HG03066 (cell line): ENCODE results near the gene PREX1.

Experiments
- ATAC-seq: cut with Tn5 transposase; IDR thresholded peaks from one replicate; pipeline ENCODE4 v1.9.1; 2021; ENCODE audit warnings: low read depth; ENCODE audit not compliant: unreplicated experiment

Gene PREX1

DNA sequence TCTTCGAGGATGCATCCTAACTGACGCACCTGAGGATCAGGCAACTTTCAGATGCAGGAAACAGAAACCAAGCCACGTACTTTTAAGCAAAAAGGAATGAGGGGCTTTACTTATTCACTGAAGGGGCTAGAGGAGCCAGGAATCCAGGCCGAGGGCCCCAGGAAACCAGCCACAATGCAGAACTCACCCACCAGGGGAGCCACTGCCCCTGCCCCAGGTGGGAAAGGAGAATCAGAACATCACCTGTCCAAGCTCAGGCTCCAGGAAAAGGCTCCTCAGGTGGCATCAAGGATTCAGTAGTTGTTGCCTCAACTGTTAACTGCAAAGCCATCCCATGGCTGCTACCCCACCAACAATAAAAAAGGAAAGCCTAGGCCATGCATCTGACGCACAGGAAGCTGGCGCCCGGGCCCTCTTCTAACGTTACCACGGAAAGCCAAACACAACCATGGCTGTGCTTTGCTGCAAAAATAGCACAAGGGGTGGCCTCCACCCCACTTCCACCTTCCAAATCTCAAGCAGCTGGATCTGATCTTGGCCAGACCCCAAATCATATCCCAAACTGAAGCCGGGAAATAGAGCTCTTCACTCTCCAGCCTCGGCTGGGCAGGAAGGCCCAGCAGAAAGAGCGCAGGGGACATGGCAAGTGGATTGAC, 121.0 kb downstream of the PREX1 start:
- ATAC-seq, result no peak

DNA sequence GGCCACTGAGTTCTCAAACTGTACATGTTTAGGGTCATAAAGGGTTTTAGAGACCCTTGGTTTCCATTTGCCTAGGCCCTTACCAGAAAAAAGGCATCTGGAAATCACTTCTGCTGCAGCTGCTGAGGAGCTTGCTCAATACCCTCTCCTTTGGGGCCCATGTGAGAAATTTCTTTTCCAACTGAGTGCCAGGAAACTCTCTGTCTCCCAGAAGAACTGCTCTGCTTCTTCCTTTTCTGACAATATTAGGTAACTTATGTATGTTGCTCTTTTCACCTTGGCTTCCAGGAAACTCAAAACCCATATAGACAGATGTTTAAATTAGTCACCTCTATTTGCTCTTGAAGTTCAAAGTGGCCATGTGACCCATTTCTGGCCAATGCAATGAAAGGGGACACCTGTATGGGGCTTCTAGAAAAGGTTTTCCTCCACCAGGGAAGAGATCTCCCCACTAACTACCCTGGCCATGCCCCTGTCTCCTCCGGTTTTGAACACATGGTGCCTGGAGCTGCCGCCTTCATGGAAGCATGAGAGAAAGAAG, 121.6 kb downstream of the PREX1 start:
- no peak for ATAC-seq

DNA sequence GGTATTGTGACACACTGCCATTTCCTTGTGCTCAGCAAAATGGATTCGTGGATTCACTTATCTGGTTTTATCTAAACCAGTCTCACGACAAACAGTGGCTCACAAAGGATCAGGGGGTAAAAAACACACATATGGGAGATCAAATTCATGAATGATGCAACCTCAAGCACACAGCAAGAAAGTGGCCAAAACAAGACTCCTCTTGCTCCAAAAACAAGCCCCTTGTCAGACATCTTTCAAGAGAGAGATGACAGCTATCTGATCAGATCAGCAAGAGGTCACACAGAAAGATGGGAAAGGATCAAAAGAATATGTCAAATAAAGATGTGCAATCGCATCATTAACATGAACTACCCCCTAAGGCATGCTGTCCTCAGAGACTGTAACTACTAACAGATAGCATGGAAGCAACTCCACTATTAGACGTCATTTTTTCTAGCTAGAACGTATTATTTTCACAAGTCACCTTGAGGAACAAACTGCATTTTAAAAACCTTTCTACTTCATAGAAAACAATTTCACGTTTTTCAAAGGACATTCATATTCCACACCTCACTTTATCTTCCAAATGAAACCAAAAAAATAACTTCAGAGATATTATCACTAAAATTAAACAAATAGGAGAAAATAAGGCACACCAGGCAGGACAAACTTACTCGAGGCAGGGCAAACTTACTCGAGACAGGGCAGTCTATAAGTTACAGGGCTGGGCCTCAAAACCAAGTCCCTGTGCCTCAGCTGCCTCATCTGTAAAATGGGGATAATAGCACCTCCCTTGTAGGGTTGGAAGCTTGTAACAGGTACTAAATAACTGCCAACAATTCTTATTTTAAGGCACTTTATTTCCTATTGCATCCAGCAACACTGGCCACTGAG, 122.3 kb downstream of the PREX1 start:
- no peak for ATAC-seq

DNA sequence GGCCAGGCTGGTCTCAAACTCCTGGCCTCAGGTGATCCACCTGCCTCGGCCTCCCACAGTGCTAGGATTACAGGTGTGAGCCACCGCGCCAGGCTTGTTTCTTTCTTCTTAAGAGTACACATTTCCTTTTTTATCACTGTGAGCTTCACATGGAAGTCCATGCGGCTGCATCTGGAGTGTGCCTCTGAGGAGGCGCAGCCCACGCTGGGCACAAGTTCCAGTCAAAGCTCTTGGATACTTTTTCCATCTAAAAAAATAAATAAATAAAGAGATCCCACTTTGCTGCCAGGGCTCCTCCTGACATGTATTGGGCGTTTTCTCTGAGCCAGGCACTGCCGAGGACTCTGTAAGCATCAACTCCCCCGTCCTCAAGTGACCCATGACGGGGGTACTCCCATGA, 123.0 kb downstream of the PREX1 start:
- ATAC-seq, result no peak

DNA sequence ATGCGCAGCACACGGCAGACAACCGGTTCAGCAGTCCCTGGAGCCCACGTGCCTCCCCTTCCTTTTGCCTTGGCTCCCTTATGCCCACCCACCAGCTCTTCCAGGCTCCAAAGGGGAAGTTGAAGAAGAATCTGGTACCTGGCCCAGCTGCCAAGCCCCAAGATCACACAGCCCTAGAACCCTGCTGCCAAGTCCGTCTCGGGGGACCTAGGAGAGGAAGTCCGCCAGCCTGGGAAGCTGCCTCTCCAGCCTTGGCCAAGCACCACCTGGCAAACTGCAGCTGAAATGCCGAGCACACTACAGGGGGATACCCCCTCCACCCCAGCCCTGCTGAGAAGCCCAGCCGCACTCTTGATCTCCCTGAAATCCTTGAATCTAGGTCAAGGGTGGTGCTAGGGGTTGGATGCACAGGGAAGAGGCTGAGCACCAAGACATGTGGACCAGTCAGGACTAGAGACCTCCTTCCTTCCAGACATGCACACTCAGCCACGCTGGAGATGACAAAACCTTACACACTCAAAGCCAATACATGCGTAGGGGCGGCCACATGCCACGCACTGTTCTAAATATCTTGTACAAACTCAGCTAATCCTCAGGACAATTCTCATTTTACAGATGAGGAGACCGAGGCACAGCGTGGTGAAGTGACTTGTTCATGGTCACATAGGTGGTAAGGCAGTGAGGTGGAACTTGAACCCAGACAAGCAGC, 124.1 kb downstream of the PREX1 start:
- ATAC-seq, result no peak

DNA sequence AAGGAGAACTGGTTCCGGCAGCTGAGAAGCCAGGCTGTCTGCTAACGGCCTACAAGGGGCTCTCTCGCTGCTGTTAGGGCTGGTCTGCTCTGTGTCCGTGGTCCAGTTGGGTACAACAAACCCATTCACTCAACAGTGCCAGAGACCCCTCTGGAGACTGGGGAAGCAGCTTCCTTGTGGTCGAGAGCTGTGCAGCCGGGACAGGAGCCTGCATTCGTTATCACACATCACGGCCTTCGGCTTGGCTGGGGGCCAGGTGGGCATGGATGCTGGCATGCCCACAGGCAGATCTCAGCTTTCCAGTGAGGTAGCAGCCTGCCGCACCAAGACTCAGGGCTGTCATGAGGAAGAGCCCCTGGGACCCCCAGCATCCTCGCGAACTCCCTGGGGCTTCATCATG, 124.7 kb downstream of the PREX1 start:
- no peak for ATAC-seq

DNA sequence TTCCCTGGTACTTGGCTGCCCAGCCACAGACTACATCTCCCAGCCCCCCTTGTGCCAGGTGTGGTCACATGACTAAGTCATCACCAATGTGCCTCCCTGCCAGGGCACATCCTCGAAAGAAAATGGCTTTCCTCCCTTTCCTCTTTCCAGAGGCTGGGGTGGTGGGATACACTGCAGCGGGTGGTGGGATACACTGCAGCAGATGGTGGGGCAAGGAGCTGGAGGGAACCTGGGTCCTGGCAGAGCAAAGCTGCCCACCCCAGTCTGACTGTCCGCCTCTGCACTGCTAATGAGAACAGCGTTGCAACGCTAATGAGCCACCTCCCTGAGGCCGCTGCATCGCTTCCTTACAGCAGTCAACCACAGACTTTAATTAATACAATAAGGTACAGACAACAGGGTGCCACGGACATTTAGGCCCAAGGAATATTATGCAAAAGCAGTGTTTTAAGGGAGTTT, 125.3 kb downstream of the PREX1 start:
- ATAC-seq, result no peak

DNA sequence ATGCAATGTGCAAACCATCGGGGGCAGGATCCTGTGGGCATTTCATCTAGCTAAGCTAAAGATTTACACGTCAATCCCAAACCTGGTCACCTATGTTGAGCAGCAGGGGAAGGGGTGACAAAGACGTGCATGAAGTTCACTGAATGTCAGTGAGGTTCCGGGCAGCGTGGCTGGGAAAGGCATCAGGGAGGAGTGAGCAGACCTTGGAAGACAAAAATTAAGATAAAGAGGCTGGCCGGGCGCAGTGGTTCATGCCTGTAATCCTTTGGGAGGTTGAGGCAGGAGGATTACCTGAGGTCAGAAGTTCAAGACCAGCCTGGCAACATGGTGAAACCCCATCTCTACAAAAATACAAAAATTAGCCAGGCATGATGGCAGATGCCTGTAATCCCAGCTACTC, 126.1 kb downstream of the PREX1 start:
- ATAC-seq, result no peak

DNA sequence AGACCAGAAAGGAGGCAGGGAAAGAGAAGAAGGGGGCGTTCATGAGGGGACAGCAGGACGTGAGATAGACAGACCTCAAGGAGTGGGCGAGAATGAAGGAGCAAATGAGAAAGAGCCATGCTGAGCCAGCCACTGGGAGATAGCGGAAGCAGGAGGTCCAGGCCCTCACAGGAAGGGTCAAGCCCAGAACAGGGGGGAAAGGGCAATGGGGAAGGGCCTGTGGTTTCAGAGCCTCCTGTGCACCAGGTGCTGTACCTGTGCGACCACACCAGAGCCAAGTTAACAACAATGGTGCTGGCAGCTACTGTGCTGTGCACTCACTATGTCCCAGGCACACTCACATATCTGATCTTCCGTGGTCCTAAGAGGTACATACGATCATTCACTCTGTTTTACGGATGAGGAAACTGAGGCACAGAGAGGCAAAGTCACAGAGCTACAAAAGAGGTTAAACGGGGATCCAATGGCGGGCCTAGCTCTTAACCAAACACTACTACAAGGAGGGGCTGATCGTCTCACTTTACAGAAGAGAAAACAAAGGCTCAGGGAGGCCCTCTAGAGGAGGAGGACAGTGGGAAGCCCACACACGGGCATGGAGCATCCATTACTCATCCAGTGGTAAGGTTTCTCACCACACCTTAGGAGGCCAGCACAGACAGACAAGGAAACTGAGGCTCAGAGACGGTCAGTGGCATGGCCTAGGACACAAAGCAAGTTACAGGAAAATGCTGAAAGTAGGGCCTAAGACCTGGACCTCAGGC, 129.1 kb downstream of the PREX1 start:
- ATAC-seq, result no peak

DNA sequence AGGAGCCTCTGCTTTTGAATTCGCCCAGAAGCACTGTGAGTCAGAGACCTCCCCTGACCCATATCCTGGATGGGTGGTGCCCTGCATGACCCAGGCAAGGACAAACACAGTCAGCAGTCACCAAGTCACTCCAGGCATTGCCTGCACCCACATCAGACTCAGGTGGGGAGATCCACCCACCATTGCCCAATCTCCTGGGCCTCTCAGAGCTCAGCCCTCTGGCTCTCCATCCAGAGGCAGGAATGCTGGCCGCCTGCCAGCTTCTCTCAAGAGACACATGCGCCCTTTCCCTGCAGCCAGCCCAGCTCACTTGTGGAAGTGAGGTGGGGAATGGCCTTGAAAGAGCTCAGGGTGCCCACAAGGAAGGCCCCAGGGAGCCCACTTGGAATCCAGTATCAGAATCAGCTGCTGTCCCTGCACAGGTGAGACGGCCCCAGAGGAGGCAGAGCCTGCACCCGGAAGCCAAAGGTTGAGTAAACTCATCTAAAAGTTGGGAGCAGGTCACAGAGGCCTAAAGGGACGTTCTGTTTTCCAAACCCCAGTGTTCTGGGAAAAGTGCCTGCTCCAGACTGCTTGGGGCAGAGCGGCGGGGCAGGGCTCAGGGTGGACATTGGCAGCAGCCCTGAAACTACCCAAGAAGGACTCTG, 129.8 kb downstream of the PREX1 start:
- no peak for ATAC-seq

DNA sequence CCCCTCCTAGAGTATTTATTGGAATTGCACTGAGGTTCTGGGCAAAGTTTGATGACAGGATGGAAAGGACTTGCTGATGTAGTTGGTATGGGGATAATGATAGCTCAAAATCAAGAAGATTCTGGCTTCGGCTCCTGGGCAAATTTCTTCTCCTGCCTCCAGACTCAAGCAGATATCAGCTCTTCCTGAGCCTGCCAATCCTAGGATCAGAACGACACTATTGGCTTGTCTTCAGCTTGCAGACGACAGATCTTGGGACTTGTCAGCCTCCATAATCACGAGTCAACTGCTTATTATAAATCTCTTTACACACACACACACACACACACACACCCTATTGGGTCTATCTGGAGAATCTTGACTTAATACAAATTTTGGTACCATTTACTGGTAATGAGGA, 131.1 kb downstream of the PREX1 start:
- no peak for ATAC-seq

DNA sequence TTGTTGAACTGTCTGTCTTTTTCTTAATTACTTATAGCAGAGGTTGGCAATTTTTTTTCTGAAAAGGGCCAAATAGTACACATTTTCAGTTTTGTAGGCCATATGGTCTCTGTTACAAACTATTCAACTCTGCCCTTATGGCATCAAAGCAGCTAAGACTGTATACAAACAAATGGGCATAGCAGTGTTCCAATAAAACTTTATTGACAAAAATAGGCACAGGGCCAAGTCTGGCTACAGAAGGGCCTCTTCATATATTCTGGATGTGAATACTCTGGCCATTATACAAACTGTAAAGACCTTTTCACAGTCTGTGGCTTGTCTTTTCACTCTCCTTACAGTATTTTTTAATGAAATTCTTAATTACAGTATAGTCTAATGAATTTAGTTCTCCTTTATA, 132.1 kb downstream of the PREX1 start:
- ATAC-seq, result no peak

DNA sequence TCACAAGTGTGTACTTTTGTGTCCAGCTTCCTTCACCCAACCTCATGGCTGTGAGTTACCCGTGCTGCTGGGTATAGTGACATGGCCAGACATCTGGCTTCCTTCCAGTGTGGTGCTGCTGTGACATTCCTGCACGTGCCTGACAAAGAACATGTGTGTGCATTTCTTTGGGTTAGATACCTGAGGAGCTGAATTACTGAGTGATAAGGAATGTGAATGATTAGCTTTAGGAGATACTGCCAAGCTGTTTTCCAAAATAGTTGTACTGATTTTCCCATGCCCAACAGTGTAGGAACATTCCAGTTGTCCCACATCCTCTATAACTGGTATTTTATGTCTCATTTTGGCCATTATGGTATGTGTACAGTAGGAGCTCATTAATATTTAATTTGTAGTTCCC, 132.5 kb downstream of the PREX1 start:
- ATAC-seq, result no peak

DNA sequence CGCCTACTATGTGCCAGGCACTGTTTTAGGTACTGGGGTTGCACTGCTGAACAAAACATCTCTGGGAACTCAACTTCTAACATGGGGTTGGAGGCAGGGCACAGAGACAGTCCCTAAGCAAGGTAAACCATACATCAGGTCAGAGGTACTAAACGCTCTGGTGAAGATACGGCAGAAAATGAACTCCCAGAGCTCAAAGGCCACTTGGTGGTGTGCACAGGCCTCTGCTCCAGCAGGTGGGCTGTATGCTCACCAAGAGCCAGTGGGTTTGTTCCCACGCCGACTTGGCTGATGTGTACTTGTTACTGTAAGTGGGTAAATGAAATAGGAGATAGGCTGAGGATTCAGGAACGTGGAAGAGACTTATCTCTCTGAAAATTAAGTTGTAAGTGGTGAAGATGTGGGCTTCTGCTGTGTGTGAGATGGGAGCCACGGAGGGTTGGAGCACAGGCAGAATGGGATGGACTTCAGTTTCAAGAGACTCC, 133.4 kb downstream of the PREX1 start:
- ATAC-seq, result no peak

DNA sequence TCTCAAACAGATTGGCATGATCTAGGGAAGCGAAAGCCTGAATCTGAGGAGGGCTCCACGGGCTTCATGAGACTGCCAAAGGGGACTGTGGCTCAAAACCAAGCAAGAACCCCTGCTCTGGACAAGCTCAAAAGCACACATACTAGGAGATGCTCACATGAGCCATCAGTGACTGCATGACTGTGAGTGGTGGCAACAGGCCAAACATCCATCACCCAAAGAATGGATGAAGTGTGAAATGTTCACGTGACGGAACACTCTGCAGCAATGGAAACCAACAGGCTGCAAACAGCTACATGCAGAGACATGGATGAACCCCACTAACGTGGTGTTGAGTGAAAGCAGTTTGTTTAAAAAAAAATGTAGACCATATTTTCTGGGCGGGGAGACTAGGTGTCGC, 136.3 kb downstream of the PREX1 start:
- ATAC-seq, result no peak

DNA sequence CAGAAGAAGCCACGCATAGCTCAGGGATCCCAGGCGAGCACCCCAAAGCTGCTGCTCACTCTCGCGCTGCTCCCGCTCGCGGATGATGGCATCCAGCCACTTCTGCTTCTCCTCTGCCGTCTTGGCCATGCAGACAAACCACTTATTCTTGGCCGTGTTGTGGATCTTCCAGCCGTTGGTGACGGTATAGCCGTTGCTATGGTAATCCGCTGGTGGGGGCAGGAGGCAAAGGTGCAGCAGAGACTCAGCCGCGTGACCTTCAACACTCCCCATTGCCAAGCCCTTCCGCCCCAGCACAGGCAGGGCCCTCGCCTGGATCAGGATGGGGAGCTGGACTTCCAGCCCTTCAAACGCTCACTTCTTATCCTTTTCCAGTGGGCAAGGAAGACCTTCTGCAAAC, 136.9 kb downstream of the PREX1 start:
- ATAC-seq, result no peak

DNA sequence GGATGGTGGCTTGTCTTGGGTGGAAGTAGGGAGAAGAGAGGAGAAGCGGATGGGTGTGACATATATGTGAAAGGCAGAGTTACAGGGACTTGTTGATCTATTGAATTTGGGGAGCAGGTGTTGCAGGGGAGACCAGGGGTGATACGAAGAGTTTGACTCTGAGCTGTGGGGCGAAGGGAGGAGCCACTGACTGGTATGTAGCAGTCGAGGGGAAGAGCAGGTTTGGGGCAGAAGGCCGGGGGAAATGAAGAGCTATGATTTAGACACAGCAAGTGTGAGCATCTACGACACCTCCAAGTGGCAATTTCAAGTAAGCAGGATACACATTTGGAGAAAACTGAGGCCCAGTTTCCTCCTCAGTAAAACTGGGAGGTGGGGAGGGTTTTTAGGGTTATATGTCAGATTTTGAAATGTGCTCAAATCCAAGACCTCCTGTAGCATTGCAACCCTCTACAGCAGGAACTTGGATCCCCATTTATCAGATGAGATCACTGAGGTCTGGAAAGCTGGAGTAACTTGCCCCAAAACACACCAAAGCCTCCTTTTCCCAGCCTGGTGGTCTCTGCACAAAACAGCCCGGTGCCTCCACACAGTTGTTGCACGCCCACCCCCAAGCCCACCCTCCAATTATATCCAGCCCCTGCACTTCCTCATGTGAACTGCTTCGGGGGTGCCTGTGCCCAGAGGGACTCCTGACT, 137.8 kb downstream of the PREX1 start:
- no peak for ATAC-seq

DNA sequence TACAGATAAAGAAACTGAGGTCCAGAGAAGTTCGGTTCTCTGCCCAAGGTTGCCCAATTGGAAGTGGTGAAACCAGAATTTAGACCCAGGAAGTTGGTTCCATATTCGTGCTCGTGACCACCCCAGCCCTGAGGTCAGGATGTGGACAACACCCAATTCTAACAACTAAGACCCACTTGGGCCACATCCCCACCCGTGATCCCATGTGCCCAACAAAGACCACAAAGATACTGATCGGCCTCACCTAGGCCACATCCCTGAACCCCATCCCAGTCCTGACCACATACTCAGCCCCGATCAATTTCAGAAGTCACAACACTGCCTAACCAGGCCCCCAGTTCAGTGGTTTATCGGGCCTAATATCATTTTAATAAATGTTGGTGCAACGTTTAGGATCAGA, 138.4 kb downstream of the PREX1 start:
- no peak for ATAC-seq

DNA sequence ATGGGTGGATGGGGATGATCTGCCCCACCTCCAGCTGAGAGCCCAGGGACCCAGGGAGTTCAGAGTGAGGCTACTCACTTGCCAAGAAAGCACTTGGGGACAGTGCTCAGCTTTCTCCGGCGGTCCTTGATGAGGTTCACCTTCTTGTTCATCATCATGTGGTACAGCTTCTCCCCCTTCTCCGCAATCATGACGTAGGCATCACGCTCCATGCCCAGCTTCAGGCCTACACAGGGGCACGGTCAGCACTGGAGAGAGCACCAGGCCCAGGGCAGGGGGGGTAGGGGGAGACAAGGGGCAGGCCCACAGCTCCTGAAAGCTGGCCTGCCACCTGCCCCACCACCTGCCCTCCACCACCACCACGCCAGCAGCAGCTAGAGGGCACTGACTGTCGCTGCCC, 139.2 kb downstream of the PREX1 start:
- ATAC-seq, result no peak
